GM19025 (cell line): ENCODE results near the gene ZNF638.
"Not testable (repeated sequence)": the region's sequence is repeated elsewhere in the genome, so short reads cannot be mapped to it uniquely, and the experiment has no call there.

Experiments used
- ATAC-seq: cut with Tn5 transposase; IDR thresholded peaks from one replicate; pipeline ENCODE4 v1.9.1; 2021; ENCODE audit warnings: mild to moderate bottlenecking, low read depth, moderate library complexity; ENCODE audit not compliant: unreplicated experiment

ZNF638 gene

GRCh38 chr2:71331331-71331580, 326 bp upstream of the ZNF638 start:
- ATAC-seq, result not testable (repeated sequence)

- ATAC-seq, result no peak
These were observed 834 bp downstream of the ZNF638 start for GRCh38 chr2:71332435-71332796.

- ATAC-seq, result no peak
These were observed 2.0 kb downstream of the ZNF638 start for GRCh38 chr2:71333619-71334018.

- no peak for ATAC-seq
These were observed 4.8 kb downstream of the ZNF638 start for GRCh38 chr2:71336384-71336783.

GRCh38 chr2:71336802-71337201, 5.2 kb downstream of the ZNF638 start:
- no peak for ATAC-seq

GRCh38 chr2:71337776-71338175, 6.2 kb downstream of the ZNF638 start:
- no peak for ATAC-seq

GRCh38 chr2:71339685-71340084, 8.1 kb downstream of the ZNF638 start:
- ATAC-seq, result no peak

GRCh38 chr2:71340176-71340575, 8.6 kb downstream of the ZNF638 start:
- no peak for ATAC-seq

GRCh38 chr2:71341645-71342044, 10.1 kb downstream of the ZNF638 start:
- no peak for ATAC-seq

GRCh38 chr2:71346065-71346464, 14.5 kb downstream of the ZNF638 start:
- ATAC-seq, result no peak

- ATAC-seq, result no peak
These were observed 15.9 kb downstream of the ZNF638 start for GRCh38 chr2:71347517-71347916.

- ATAC-seq, result no peak
These were observed 16.7 kb downstream of the ZNF638 start for GRCh38 chr2:71348302-71348701.

GRCh38 chr2:71353248-71353647, 21.7 kb downstream of the ZNF638 start:
- ATAC-seq, result peak; percentile 60

- ATAC-seq, result no peak
These were observed 27.5 kb downstream of the ZNF638 start for GRCh38 chr2:71358931-71359671.

- no peak for ATAC-seq
These were observed 28.9 kb downstream of the ZNF638 start for GRCh38 chr2:71360434-71360975.

- ATAC-seq, result no peak
These were observed 30.0 kb downstream of the ZNF638 start for GRCh38 chr2:71361631-71362030.

- no peak for ATAC-seq
These were observed 30.9 kb downstream of the ZNF638 start for GRCh38 chr2:71362447-71362846.

GRCh38 chr2:71370015-71370414, 38.4 kb downstream of the ZNF638 start:
- no peak for ATAC-seq

GRCh38 chr2:71372042-71372441, 40.5 kb downstream of the ZNF638 start:
- ATAC-seq, result no peak

- no peak for ATAC-seq
These were observed 47.5 kb downstream of the ZNF638 start for GRCh38 chr2:71379086-71379485.

- no peak for ATAC-seq
These were observed 49.1 kb downstream of the ZNF638 start for GRCh38 chr2:71380665-71381064.

GRCh38 chr2:71385012-71385411, 53.4 kb downstream of the ZNF638 start:
- ATAC-seq, result no peak

GRCh38 chr2:71388214-71388613, 56.6 kb downstream of the ZNF638 start:
- ATAC-seq, result no peak
